ENCODE measurements around the gene RAP1B.

DNA sequence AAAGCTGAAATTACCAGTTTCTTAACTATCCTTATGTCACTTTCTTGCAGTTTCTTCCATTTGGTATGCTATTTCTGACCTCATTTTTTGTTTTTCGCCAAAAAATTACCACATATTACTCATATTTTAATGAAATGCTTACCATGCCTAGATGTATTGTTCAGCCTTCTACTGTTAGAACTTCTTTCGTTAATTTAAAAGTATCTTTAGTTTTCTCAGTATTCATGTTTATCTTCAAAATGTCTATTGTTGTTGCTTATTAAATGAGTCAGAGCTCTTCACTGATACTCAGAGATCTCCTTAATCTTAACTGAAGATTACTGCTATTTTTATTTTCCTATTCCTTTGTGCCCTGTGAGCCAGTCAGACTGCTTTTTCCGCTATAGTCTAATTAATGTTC, 20.5 kb downstream of the RAP1B start:
- TF ChIP-seq ZNF234 (CRISPR knock-in tag; conservative IDR thresholded peaks at IDR 0.05) (no peak), POLR2A (IDR thresholded peaks at IDR 0.05; ENCODE audit: insufficient read depth in 1 of 2, low read depth in 2 of 2, low read length in 2 of 2) (no peak), ZNF33A (CRISPR knock-in tag; IDR thresholded peaks at IDR 0.05; ENCODE audit: borderline replicate concordance) (no peak), ZNF850 (CRISPR knock-in tag; conservative IDR thresholded peaks at IDR 0.05) (no peak), STAG1 (CRISPR knock-in tag; IDR thresholded peaks at IDR 0.05) (no peak), ZNF557 (CRISPR knock-in tag; IDR thresholded peaks at IDR 0.05) (no peak), ZFP36L2 (CRISPR knock-in tag; IDR thresholded peaks at IDR 0.05) (no peak), ZNF24 (IDR thresholded peaks at IDR 0.05) (no peak)
- TF ChIP-seq, protein P1, sequence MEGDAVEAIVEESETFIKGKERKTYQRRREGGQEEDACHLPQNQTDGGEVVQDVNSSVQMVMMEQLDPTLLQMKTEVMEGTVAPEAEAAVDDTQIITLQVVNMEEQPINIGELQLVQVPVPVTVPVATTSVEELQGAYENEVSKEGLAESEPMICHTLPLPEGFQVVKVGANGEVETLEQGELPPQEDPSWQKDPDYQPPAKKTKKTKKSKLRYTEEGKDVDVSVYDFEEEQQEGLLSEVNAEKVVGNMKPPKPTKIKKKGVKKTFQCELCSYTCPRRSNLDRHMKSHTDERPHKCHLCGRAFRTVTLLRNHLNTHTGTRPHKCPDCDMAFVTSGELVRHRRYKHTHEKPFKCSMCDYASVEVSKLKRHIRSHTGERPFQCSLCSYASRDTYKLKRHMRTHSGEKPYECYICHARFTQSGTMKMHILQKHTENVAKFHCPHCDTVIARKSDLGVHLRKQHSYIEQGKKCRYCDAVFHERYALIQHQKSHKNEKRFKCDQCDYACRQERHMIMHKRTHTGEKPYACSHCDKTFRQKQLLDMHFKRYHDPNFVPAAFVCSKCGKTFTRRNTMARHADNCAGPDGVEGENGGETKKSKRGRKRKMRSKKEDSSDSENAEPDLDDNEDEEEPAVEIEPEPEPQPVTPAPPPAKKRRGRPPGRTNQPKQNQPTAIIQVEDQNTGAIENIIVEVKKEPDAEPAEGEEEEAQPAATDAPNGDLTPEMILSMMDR (CRISPR knock-in tag; IDR thresholded peaks at IDR 0.05) = no peak
- TF ChIP-seq, protein P2, sequence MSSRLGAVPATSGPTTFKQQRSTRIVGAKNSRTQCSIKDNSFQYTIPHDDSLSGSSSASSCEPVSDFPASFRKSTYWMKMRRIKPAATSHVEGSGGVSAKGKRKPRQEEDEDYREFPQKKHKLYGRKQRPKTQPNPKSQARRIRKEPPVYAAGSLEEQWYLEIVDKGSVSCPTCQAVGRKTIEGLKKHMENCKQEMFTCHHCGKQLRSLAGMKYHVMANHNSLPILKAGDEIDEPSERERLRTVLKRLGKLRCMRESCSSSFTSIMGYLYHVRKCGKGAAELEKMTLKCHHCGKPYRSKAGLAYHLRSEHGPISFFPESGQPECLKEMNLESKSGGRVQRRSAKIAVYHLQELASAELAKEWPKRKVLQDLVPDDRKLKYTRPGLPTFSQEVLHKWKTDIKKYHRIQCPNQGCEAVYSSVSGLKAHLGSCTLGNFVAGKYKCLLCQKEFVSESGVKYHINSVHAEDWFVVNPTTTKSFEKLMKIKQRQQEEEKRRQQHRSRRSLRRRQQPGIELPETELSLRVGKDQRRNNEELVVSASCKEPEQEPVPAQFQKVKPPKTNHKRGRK (CRISPR knock-in tag; IDR thresholded peaks at IDR 0.05) = no peak

Data from HepG2 (cell line).